ENCODE results near the gene SYNE1.

DNA sequence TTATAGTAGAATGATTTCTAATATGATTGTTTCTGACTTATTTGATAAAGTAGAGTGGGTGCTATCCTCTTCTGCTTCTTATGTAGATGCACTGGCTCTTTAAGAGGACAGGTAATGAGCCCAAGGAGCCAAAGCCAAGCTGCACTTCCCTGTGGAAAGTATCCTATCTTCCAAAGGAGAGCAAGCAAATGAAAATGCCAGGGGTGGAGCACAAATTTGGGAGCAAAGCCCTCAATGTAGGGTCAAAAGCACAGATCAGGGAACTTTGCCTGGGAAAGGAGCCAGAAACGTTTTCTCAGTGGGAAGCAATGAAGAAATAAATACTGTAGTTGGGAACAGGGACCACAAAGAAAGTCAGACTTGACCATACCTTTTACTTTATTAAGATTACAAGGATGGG lies 242.9 kb downstream of the SYNE1 start:
- TF ChIP-seq CREB1 (CRISPR knock-in tag; IDR thresholded peaks at IDR 0.05), result no peak
- TF ChIP-seq, protein P1, sequence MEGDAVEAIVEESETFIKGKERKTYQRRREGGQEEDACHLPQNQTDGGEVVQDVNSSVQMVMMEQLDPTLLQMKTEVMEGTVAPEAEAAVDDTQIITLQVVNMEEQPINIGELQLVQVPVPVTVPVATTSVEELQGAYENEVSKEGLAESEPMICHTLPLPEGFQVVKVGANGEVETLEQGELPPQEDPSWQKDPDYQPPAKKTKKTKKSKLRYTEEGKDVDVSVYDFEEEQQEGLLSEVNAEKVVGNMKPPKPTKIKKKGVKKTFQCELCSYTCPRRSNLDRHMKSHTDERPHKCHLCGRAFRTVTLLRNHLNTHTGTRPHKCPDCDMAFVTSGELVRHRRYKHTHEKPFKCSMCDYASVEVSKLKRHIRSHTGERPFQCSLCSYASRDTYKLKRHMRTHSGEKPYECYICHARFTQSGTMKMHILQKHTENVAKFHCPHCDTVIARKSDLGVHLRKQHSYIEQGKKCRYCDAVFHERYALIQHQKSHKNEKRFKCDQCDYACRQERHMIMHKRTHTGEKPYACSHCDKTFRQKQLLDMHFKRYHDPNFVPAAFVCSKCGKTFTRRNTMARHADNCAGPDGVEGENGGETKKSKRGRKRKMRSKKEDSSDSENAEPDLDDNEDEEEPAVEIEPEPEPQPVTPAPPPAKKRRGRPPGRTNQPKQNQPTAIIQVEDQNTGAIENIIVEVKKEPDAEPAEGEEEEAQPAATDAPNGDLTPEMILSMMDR (IDR thresholded peaks at IDR 0.05), result no peak
- no peak for TF ChIP-seq NFE2L1 (CRISPR knock-in tag; IDR thresholded peaks at IDR 0.05)
- no peak for TF ChIP-seq ESRRA (CRISPR knock-in tag; IDR thresholded peaks at IDR 0.05; ENCODE audit: borderline replicate concordance)
- TF ChIP-seq CBFB (CRISPR knock-in tag; IDR thresholded peaks at IDR 0.05; ENCODE audit: low read depth), result no peak
- TF ChIP-seq KAT7 (CRISPR knock-in tag; IDR thresholded peaks at IDR 0.05; ENCODE audit: borderline replicate concordance), result no peak

Measured in WTC11 (cell line).